IMR-90 (cell line): ENCODE measurements around the gene NFX1. TPM values are rescaled to one million over a fixed set of nuclear protein-coding genes. Genes with fewer than 3 reads are reported as not detected.

Experiments used
- microRNA-seq, 2 experiments: library from miRNA; stranded (forward) in 1 of 2; unstranded in 1 of 2; fragments of 10-50 nt in 1 of 2; fragments of <30 nt in 1 of 2; gene quantifications in 1 of 2; microRNA quantifications in 1 of 2; one replicate each; pipeline versions ENCODE3 to v1.1.0; 2013 to 2020; ENCODE audit not compliant: insufficient read depth in 1 of 2, insufficient read length in 1 of 2, unreplicated experiment in 1 of 2
- polyA plus RNA-seq, 3 experiments: library from polyadenylated mRNA; depleted of rRNA; stranded (reverse); fragments of >200 nt; gene quantifications; 2 replicates each; pipeline ENCODE4 v1.2.3, GENCODE V29; 2012; ENCODE audit warnings: low replicate concordance in 1 of 3
- small RNA-seq, 5 experiments: library from RNA; depleted of rRNA; stranded (forward); fragments of <200 nt; gene quantifications; one replicate each; pipeline ENCODE3, GENCODE V24; 2012
- total RNA-seq: library from RNA; depleted of rRNA; stranded (reverse); fragments of >200 nt; gene quantifications from 2 replicates; pipeline ENCODE4 v1.2.3, GENCODE V29; 2012; rRNA removed

The NFX1 gene
- total and polyA plus RNA-seq, 2 of the 4 experiments (the other 2 are of a cell fraction), result 27.0 to 36.0 TPM

Small RNA genes lying within 50 kb of the gene (microRNA-seq; reads per million reads assigned to microRNA genes)
- gene RF00019 (ENCODE audit: insufficient read depth, insufficient read length), result not detected

Small RNA genes lying within 50 kb of the gene (small RNA-seq; reads per million reads assigned to genes)
- gene RF00019, result 0 reads per million in 5 experiments

Other genes with a start within 250 kb of the NFX1 start
- gene SMU1, start 213.8 kb upstream of the NFX1 start, total RNA-seq, result 36.0 and 37.8 TPM in 2 replicates
- 8.6 and 11.1 TPM in 2 replicates for gene SMU1, start 213.8 kb upstream of the NFX1 start, polyA plus RNA-seq (2012; rRNA removed)
- gene B4GALT1, start 123.2 kb upstream of the NFX1 start, total RNA-seq, result 8.8 and 11.9 TPM in 2 replicates
- 37.6 and 37.8 TPM in 2 replicates for gene B4GALT1, start 123.2 kb upstream of the NFX1 start, polyA plus RNA-seq (2012; rRNA removed)
- gene SPINK4, start 50.3 kb upstream of the NFX1 start, total RNA-seq, result not detected in 2 replicates
- not detected in 2 replicates for gene SPINK4, start 50.3 kb upstream of the NFX1 start, polyA plus RNA-seq (2012; rRNA removed)
- gene BAG1, start 25.8 kb upstream of the NFX1 start, total RNA-seq, result 4.5 and 8.3 TPM in 2 replicates
- gene BAG1, start 25.8 kb upstream of the NFX1 start, polyA plus RNA-seq (2012; rRNA removed), result 20.4 and 20.9 TPM in 2 replicates
- 70.6 and 95.5 TPM in 2 replicates for gene CHMP5, start 25.5 kb upstream of the NFX1 start, total RNA-seq
- 70.2 and 80.8 TPM in 2 replicates for gene CHMP5, start 25.5 kb upstream of the NFX1 start, polyA plus RNA-seq (2012; rRNA removed)
- gene AQP7, start 112.1 kb downstream of the NFX1 start, total RNA-seq, result 0.28 TPM in 1 of 2 replicates, not detected in the other
- gene AQP7, start 112.1 kb downstream of the NFX1 start, polyA plus RNA-seq (2012; rRNA removed), result 0.07 TPM in 1 of 2 replicates, not detected in the other
- 3.3 and 3.8 TPM in 2 replicates for gene AQP3, start 157.1 kb downstream of the NFX1 start, total RNA-seq
- gene AQP3, start 157.1 kb downstream of the NFX1 start, polyA plus RNA-seq (2012; rRNA removed), result 10.4 and 12.2 TPM in 2 replicates
- 42.8 and 47.3 TPM in 2 replicates for gene NOL6, start 183.4 kb downstream of the NFX1 start, total RNA-seq
- 71.7 and 75.1 TPM in 2 replicates for gene NOL6, start 183.4 kb downstream of the NFX1 start, polyA plus RNA-seq (2012; rRNA removed)
- gene ANKRD18B, start 233.7 kb downstream of the NFX1 start, total RNA-seq, result 13.4 and 14.7 TPM in 2 replicates
- 5.8 and 7.1 TPM in 2 replicates for gene ANKRD18B, start 233.7 kb downstream of the NFX1 start, polyA plus RNA-seq (2012; rRNA removed)